ENCODE measurements around the gene LRRC39.

LRRC39 gene

GRCh38 chr1:100146958-100147357, 31.1 kb downstream of the LRRC39 start:
- no peak for DNase-seq

GRCh38 chr1:100145116-100145515, 32.9 kb downstream of the LRRC39 start:
- no peak for DNase-seq

GRCh38 chr1:100142343-100142742, 35.7 kb downstream of the LRRC39 start:
- no peak for DNase-seq

GRCh38 chr1:100141192-100141591, 36.9 kb downstream of the LRRC39 start:
- no peak for DNase-seq

GRCh38 chr1:100137602-100138001, 40.5 kb downstream of the LRRC39 start:
- no peak for DNase-seq

GRCh38 chr1:100134872-100135271, 43.2 kb downstream of the LRRC39 start:
- DNase-seq = no peak

- DNase-seq = peak; percentile 98
Measured at GRCh38 chr1:100132566-100133477, 45.2 kb downstream of the LRRC39 start, which contains the start of the genes SASS6 and TRMT13. Gene SASS6, minus strand, starts transcription at chr1:100132930. Its CDS starts 116 bp downstream, at chr1:100132814. Gene TRMT13, plus strand, starts transcription at chr1:100133163. Its CDS starts 6 bp downstream, at chr1:100133169.

- DNase-seq = no peak
Measured at GRCh38 chr1:100131623-100132022, 46.4 kb downstream of the LRRC39 start.

GRCh38 chr1:100130552-100131077, 47.4 kb downstream of the LRRC39 start:
- no peak for DNase-seq

GRCh38 chr1:100127226-100127625, 50.8 kb downstream of the LRRC39 start:
- DNase-seq = no peak

GRCh38 chr1:100122177-100122576, 55.9 kb downstream of the LRRC39 start:
- no peak for DNase-seq

GRCh38 chr1:100115524-100115923, 62.5 kb downstream of the LRRC39 start:
- no peak for DNase-seq

- DNase-seq = no peak
Measured at GRCh38 chr1:100109554-100110066, 68.4 kb downstream of the LRRC39 start.

GRCh38 chr1:100107696-100108095, 70.4 kb downstream of the LRRC39 start:
- DNase-seq = no peak

- no peak for DNase-seq
Measured at GRCh38 chr1:100101564-100101963, 76.5 kb downstream of the LRRC39 start.

GRCh38 chr1:100100202-100100601, 77.9 kb downstream of the LRRC39 start:
- DNase-seq = no peak
